NCI-H2081 (cell line): ENCODE data around the gene MOGAT1.
A peak's percentile ranks its signal among the peaks of the same experiment; 100 is the strongest.

ENCODE experiments used
- DNase-seq, 2 experiments: peaks; one replicate each; lab custom pipeline; 2025; lab: John Stamatoyannopoulos, UW

MOGAT1 gene, protein sequence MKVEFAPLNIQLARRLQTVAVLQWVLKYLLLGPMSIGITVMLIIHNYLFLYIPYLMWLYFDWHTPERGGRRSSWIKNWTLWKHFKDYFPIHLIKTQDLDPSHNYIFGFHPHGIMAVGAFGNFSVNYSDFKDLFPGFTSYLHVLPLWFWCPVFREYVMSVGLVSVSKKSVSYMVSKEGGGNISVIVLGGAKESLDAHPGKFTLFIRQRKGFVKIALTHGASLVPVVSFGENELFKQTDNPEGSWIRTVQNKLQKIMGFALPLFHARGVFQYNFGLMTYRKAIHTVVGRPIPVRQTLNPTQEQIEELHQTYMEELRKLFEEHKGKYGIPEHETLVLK

DNA sequence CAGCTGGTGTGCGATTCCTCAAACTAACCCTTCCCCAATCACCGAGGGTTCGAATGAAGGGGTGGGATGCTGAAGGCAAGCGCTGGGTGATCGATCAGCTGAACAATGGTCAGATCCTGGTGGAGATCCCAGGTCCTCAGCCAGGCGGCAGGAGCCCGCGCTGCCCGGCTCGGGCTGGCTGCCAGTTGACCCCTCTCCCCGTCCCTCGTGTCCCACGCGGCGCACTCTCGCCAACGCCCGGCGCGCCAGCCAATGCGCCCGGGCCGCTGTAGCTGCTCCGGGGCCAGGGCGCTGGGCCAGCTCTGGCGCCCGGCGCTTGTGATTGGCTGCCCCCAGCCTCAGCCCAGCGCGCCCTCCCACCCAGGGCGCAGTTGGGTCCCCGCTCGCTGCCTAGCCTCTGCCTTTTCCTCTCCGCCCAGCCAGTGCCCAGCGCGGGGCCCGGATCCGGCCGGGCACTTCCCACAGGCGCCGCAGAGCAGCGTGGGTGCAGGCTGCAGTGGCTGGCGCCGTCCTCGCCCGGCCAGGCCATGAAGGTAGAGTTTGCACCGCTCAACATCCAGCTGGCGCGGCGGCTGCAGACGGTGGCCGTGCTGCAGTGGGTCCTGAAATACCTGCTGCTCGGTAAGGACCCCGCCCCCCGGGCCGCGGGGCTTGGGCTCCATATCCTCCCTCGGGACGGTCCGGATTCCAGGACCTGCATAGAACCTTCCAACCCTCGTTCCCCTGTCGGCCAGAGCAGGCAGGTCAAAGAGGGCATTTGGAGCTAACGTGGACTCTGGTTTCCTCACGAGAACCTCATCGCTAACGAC is at the start of gene MOGAT1:
Gene MOGAT1 (plus strand): TSS at position 400 of the 809 bp plus-strand sequence. CDS start 128 bp downstream, at position 528.
- peak; percentile 18 to 60 for DNase-seq

DNA sequence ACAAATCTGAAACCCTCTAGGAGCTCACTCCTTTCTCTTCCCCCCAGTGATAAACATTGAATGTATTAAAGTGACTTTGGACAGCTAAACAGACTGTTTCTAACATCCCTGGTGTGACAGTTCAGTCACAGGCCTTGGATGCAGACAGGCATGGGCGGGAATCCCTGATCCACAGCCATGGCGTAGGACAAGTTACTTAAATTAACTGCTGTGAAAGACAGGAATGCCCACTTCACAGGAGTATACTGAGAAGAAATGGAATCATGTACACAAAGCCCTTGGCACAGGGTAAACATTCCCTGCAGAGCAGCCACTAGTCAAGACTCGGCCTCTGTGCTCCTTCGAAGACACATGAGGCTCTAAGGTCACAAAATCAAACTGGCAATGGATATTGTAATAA is 49.6 kb upstream of the MOGAT1 start:
- DNase-seq: no peak

DNA sequence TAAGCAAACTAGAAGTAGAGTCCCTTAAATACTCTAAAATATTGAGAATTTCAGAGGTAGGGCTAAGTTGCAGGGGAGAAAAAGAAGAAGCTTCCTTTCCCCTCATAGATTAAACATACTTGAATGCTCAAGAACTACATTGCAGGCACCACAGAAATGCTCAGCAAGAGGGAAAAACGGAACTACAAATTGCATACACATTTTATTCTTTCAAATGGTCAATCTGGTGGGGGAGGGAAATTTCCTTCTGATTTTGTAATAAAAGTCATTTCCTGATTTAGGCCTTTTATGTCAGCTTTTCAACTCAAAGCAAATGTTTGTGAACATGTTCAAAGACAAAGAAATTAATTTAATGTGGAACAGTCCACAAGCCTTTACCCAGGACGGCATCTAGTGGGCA is 48.5 kb upstream of the MOGAT1 start:
- DNase-seq: no peak

DNA sequence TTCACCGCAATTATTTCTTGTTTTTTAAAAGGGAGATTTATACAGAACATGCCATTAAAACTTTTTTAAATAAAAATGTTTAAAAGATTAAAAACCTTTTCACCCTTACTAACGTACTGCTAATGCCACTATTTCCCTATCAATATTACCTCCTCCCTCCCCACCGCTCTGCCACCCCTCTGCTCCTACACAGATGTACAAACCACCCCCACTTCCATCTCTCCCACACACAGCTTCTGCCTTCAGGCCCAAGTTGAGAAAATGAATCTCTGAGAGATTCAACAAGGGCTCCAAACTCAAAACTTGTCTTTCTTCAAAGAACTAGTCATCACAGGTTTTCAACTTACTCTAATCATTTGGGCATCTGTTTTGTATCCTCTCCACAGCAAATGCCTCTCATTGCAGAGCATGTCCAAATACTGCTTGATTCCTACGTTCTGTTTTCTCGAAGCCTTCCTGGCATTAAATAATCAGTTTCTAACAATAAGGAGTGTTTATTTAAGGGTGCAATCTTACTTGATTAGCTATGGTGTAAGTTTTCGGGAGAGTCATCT is 47.6 kb upstream of the MOGAT1 start:
- DNase-seq: no peak

DNA sequence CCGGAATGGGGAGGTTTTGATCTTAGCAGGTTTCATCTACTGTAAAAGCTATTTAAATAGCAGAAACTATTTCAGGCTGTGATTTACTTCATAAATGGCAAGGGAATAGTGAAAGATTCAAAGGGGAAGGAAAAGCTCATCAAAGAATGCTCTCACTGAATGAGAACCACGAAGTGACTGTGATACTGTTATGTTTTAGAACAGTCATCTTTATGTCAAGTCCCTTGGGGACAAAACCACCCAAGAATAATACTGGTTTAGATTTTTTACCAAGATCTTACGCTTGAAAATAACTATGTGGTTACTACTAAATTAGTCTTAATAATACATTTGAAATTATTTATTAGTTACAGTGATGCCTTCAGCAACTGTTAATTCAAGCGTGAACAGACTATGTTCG is 43.7 kb upstream of the MOGAT1 start:
- DNase-seq: no peak

DNA sequence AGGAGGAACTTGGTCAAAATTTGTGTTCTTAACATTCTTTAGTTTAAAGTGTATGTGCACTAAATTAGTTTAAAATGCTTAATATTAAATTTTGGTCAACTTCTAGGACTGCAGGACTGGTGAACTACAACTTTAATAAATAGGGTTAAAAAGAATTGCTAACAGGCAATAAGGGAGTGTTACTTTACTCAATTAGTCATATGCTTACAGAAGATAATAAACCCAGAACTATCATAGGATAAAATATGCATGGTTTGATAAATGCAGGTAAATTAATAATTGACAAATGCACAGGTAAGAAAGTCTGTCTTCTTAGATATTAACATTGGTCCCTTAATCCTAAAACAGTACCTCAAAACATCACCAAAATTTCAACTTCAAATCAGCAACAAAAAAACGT is 36.2 kb upstream of the MOGAT1 start:
- DNase-seq: no peak

DNA sequence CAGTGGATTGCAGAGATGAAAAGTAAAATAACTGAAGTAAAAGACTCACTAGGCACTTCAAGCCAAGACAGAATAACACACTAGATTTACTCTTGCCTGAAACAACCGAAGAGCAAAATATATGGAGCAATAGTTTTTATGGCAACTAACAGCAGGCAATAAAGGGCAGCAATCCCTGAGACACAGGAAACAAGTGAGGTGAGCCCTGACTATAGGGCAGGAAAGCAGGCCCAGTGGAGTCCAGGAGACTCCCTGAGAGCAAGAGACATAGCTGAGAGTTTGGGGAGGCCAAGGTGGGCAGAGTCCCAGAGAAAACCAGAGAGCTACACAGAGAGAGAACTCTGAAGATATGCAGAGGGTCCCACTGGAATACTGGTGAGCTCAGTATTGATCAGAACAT is 34.4 kb upstream of the MOGAT1 start:
- DNase-seq: no peak

DNA sequence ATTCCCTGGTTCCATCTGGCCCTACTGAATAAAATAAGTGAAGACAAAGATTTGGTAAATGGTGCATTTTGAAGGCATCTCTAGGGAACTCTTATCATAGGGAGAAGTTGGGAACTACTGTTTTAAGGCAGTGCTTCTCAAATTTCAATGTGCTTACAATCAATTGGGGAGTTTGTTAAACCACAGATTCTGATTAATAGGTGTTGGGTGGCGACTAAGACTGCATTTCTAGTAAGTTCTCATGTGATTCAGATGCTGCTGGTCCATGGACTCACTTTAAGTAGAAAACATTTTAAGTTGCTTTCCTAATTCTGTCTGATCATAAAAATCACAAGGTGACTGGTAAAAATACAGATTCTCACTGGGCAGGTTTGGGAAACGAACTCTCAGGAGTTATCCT is 30.1 kb upstream of the MOGAT1 start:
- no peak for DNase-seq

DNA sequence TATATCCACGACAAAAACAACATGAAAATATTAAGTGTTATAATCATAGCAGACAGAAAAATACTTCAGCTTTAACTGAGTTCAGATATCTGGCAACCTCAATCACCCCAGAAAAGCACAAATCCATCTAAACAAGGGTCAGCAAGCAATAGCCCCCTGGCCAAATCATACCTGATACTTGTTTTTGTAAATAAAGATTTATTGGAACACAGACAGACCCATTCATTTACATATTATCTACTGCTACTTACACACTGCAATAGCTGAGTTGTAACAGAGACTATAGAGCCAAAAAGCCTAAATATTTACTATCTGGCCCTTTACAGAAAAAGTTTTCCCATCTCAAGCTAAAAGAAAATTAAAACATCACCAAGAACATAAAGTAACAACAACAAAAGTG is 28.3 kb upstream of the MOGAT1 start:
- no peak for DNase-seq

DNA sequence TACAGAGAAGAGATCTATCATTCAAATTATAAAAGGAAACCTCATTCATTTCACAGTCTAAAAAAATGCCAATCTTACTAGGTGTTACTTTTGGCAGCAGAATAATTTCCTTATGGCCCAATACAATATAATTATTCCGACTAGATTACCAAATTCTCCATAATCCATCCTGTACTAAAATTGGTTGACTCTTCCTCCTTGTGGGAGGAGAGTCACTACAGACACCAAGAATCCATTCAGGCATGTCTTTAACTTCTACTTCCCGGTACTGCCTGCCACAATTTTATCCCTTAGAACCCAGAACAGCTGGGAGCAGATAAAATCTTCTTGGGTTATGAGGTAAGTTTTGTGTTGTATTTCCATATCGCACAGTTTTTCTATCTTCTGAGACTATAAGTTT is 25.4 kb upstream of the MOGAT1 start:
- DNase-seq: no peak

DNA sequence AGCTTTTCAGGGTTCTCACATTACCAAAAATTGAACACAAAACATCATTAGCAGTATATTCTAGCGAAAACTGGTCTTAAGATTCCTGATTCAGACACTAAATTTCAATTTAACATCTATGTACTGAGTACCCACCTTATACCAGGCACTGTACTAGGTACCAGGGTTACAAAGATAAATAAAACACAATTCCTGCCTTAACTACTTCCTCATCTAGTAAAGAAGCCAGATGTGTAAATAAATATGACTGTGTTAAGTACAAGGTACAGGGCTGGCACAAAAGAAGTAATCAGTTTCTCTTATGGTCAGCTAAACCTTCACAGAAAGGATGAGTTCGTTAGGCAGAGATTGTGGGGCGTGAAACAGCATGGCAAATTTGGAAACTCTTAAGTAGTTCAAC is 21.7 kb upstream of the MOGAT1 start:
- DNase-seq: no peak

DNA sequence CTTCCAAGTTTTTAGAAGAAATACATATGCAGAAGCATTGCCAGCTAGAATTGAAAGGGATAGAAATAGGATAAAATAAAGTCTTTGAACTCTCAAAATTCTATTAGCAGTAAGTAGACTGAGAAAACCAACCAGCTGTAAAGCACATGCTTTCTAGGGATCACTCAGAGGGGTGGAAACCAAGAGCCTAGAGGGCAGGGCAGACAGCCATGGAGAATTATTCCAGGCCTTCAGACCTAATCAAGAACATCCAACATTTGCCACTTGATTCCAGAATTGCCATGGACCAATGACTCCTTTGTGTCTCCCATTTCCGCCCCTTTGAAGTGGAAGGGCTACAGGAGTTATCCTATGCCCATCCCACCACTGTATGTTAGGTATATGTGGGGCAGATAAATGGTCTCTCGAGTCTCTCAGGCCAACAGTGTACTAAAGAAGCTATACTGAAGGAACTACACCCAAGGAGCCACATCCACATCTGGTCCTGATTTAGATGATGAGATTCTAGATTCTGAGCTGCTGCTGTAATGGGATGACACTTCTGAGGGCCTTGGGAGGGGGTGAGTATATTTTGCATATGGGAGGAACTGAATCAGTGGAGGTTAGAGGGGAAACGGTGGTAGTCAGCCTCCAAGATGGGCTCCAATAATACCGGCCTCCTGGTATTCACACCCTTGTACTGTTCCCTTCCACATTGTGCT is 19.6 kb upstream of the MOGAT1 start:
- no peak for DNase-seq

DNA sequence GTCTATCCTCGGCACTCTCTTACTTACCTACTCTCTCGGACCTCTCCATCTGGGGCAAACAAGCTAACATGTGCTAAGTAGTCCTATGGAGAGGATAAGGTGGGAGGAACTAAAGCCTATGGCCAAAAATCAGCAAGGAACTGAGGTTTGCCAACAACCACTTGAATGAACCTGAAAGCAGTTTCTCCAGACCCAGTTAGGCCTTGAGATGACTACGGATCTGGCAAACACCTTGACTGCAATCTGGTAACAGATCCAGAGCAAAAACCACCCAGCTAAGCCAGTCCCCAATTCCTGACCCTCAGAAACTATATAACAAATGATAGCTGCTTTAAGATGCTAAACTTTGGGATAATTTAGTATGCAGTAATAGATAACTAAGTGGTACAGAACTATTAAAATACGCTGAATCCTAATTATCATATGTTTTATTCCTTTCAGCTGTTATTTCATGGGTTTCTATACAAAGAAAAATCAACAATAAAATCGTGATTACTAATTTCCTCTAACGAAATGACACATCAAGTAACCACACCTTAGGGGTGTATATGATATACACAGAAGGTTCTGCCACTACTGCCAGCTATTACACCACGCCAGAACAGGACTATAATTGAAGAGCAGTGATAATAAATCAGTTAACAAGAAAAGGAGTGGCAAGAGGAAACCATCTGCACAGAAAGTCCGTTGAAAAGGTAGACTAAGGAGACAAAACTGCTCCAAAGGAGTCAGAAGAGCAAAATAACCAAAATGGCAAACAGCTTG is 18.8 kb upstream of the MOGAT1 start:
- peak; percentile 25 to 51 for DNase-seq

DNA sequence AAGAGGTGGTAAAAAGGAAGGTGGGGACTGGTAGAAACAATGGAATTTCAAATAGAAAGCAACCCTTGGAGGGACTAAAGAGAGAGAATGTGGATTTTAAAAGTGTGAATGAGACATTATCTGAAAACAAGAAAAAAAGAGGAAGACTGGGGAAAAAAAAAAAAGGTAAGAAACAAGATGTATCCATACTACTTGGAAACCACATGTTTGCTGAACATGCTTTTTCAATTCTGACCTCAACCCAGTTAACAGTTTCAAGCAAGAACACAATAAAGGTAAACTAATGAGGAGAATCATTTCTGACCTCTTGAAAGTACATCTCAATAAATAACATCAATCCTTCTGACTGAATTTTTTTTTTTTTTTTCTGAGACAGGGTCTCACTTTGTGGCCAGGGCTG is 18.2 kb upstream of the MOGAT1 start:
- no peak for DNase-seq

DNA sequence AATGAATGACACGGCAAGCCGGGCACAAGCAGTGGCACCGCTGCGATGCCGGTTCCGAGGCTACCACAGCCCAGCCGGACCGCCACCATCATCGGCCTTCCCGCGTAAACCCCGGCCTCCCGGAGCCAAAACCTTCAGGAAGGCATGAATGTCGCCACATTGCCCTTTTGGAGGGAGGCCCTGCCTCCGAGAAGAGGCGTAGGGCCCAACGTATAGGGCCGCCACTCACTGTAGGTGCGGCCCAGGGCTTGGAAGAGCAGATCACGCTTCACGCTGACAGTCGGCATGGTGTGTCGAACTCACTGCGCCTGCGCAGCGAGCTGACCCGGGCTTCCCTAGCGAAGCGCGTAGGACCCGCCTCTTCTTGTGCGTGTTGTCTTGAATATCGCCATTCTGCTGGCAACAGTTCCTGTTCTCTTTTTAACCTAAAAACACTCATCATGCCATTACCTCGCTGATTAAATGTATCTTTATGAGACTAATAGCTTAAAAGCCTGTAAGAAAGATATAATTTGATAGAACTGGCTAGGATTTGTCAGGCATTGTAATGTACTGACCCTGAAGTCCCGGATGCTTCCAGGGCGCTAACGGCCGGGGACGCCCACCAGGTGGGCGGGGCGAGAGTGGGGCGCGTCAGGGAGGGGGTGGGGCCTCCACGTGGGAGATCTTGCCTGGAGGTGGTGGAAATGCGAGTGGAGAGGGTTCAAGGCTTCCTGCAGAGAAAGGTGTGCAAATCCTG is 15.5 kb upstream of the MOGAT1 start, which contains the start of gene FARSB:
Gene FARSB (minus strand): TSS at position 306 of the 739 bp plus-strand sequence. CDS start 19 bp downstream, at position 287.
- DNase-seq: peak; percentile 93 to 96

DNA sequence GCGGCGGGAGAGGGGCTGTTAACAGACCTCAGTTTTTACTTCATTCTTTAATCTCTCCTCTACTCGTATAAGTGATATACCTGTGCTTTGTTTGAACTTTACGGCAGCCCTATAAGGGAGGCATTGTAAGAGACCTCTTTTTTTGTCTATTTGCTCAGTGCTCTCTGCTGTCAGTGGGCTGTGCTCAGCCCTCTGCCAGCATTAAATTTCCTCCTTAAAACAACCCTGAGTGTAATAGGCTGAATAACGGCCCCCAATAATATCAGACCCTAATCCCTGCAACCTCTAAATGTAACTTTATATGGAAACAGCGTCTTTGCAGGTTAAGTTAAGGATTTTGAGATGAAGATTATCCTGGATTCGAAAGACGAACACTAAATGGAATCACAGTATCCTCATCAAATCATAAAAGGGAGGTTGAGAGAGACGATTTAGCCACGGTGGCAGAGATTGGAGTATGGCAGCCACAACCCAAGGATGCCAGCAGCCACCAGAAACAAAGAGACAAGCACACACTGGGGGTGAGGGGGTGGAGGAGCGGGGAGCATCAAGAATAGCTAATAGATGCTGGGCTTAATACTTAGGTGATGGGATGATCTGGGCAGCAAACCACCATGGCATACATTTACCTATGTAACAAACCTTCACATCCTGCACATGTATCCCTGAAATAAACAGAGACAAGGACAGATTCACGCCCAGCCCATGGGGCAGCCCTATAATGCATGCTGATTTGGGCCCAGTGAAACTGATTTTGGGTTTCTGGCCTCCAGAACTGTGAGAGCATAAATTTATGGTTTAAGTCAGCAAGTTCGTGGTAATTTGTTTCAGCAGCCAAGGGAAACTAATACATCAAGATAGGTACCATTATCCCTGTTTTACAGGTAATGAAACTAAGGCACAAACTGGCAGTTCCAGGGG is 14.7 kb upstream of the MOGAT1 start:
- DNase-seq: no peak

DNA sequence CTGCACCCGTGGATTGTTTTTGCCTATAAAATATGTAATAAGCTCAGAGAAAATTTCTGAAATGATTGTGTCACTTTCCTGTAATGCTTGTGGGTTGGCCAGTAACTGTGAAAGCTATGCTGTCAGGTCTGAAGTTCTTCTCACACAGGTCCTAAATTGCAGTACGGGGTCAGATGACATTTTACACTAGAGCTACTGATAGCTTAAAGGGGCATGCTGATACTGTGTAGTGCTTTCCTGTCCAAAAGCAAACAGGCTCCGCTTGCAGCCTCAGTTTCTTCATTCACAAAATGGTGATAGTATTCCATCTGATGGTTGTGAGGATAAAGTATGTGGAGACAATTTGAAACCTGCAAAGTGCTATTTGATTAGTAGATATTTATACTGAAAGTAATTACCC is 8.0 kb upstream of the MOGAT1 start:
- no peak for DNase-seq

DNA sequence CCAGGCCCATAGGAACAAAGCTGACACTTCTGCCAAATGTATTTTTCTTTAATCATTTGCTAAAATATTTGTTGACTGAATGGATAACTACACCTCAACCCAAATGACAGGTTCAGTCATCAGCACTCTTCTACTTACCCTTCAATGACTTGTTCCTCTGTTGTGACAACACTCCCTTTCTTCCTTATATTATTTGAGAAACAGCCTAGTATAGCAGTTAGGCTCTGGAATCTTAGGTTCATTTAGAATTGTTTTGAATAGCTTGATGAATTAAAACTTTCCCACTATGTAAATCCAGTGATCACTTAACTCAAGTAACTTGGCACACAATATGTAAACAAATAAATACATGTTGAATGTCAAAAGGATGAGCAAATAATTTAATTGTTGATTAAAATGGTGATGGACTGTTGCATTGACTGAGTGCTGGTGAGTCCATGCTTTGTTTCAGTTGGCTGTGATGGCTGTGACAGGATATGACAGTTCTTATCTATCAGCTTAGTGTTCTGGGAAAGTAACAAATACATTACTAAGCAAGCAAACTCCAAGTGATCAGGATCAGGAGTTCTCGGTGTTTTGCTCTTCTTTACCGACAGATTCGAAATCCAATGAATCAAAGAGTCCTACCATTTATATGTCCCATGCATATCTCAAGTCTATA is 2.8 kb upstream of the MOGAT1 start:
- no peak for DNase-seq

DNA sequence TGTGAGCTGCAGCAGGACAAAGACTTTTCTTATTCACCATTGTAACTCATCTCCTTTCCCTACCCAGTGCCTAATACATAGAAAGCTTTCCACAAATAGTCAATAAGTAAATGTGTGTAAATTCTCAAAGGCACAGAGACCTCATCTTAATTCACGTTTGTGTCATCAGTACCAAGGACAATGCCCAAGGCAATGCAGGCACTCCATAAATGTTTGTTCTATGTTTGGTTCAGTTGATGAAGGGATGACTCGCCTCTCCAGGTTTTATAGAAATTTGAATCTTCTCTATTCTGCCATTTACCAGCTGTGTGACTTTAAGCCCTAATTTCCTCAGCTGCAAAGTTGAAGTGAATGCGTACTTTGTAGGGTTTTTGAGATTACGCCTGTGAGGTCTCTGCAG is 2.1 kb upstream of the MOGAT1 start:
- no peak for DNase-seq
